KOPT-K1 (cell line): Measurements from ENCODE around the gene NCDN.
A peak's percentile ranks its signal among the peaks of the same experiment; 100 is the strongest.

Source experiments
- H3K27ac ChIP-seq: fragments of 200-600 bp; sonication (generic); 2 replicates; pipeline ENCODE4 v1.5.1; 2016; ENCODE audit warnings: antibody characterized with exemption, mild to moderate bottlenecking, low read depth, low read length; ENCODE audit not compliant: poor library complexity, severe bottlenecking
- H3K36me3 ChIP-seq: fragments of 200-600 bp; sonication (generic); 2 replicates; pipeline ENCODE4 v1.5.1; 2017; ENCODE audit warnings: antibody characterized with exemption, mild to moderate bottlenecking, low read length, moderate library complexity; ENCODE audit not compliant: insufficient read depth
- H3K9me3 ChIP-seq: fragments of 200-600 bp; sonication (generic); 2 replicates; pipeline ENCODE4 v1.5.1; 2017; ENCODE audit warnings: antibody characterized with exemption, low read length, mild to moderate bottlenecking; ENCODE audit not compliant: insufficient read depth, poor library complexity, severe bottlenecking

The NCDN gene

GRCh38 chr1:35560256-35561225, 2.9 kb downstream of the NCDN start:
- Histone ChIP-seq H3K9me3 (no peaks in the 10 kb centered on the region), H3K27ac (no peak overlapping the region), H3K36me3 (peaks cover 35% of the 10 kb centered on the region)

- H3K36me3 ChIP-seq: peaks cover 42% of the 10 kb centered on the region
- H3K9me3 ChIP-seq: no peaks in the 10 kb centered on the region
- H3K27ac ChIP-seq: no peak overlapping the region
Measured at GRCh38 chr1:35561297-35561971, 3.8 kb downstream of the NCDN start.

GRCh38 chr1:35561972-35562680, 4.5 kb downstream of the NCDN start:
- peaks cover 47% of the 10 kb centered on the region for H3K36me3 ChIP-seq
- H3K27ac ChIP-seq: peak overlapping the region; percentile 58
- no peaks in the 10 kb centered on the region for H3K9me3 ChIP-seq

GRCh38 chr1:35563166-35563565, 5.6 kb downstream of the NCDN start:
- H3K9me3 ChIP-seq: no peaks in the 10 kb centered on the region
- H3K36me3 ChIP-seq: peaks cover 47% of the 10 kb centered on the region
- H3K27ac ChIP-seq: peak overlapping the region; percentile 58

- Histone ChIP-seq H3K27ac (peak overlapping the region; percentile 58), H3K36me3 (peaks cover 47% of the 10 kb centered on the region), H3K9me3 (no peaks in the 10 kb centered on the region)
Measured at GRCh38 chr1:35564037-35564883, 6.7 kb downstream of the NCDN start.

GRCh38 chr1:35564884-35565741, 7.5 kb downstream of the NCDN start:
- Histone ChIP-seq H3K9me3 (no peaks in the 10 kb centered on the region), H3K27ac (no peak overlapping the region), H3K36me3 (peaks cover 47% of the 10 kb centered on the region)

GRCh38 chr1:35565742-35566133, 8.1 kb downstream of the NCDN start:
- H3K9me3 ChIP-seq: no peaks in the 10 kb centered on the region
- H3K27ac ChIP-seq: no peak overlapping the region
- H3K36me3 ChIP-seq: peaks cover 47% of the 10 kb centered on the region

GRCh38 chr1:35567947-35568558, 10.5 kb downstream of the NCDN start:
- H3K27ac ChIP-seq: no peak overlapping the region
- peaks cover 24% of the 10 kb centered on the region for H3K36me3 ChIP-seq
- no peaks in the 10 kb centered on the region for H3K9me3 ChIP-seq

GRCh38 chr1:35568975-35569395, 11.4 kb downstream of the NCDN start:
- Histone ChIP-seq H3K9me3 (no peaks in the 10 kb centered on the region), H3K27ac (no peak overlapping the region), H3K36me3 (peaks cover 24% of the 10 kb centered on the region)

- H3K36me3 ChIP-seq: peaks cover 17% of the 10 kb centered on the region
- H3K27ac ChIP-seq: no peak overlapping the region
- H3K9me3 ChIP-seq: no peaks in the 10 kb centered on the region
Measured at GRCh38 chr1:35569936-35570335, 12.3 kb downstream of the NCDN start.

- Histone ChIP-seq H3K36me3 (peaks cover 12% of the 10 kb centered on the region; the same call in 1 of the 2 replicates), H3K27ac (no peak overlapping the region)
Measured at GRCh38 chr1:35570589-35571137, 13.1 kb downstream of the NCDN start.

GRCh38 chr1:35571263-35571662, 13.7 kb downstream of the NCDN start:
- peaks cover 7% of the 10 kb centered on the region; the same call in 1 of the 2 replicates for H3K36me3 ChIP-seq
- no peaks in the 10 kb centered on the region for H3K9me3 ChIP-seq
- no peak overlapping the region for H3K27ac ChIP-seq

More at GRCh38 chr1:35570589-35571137, 13.1 kb downstream of the NCDN start:
- H3K9me3 ChIP-seq: no peaks in the 10 kb centered on the region

GRCh38 chr1:35572296-35572695, 14.7 kb downstream of the NCDN start:
- Histone ChIP-seq H3K27ac (no peak overlapping the region), H3K36me3 (no peaks in the 10 kb centered on the region), H3K9me3 (no peaks in the 10 kb centered on the region)
